ENCODE measurements around the gene NCKAP5.

- TF ChIP-seq POLR2A (IDR thresholded peaks at IDR 0.05), result no peak
- no peak for TF ChIP-seq CTCF (IDR thresholded peaks at IDR 0.05)
Observed at GRCh38 chr2:133525613-133526529, 42.4 kb downstream of the NCKAP5 start.
